Activated CD8-positive, alpha-beta memory T cell treated with anti-CD3 and anti-CD28 coated beads, Interleukin-2, amount 50 U/mL, for 24 hours (primary cell): Measurements from ENCODE around the gene COX6A1.

Experiments used
- DNase-seq: peaks from one replicate; pipeline ENCODE4 v3.0.0-alpha.2; 2020; ENCODE audit errors: extremely low read depth

Gene COX6A1

GRCh38 chr12:120437735-120438494, at the start of gene COX6A1:
Gene COX6A1, plus strand, starts transcription at chr12:120438113. Its CDS starts 14 bp downstream, at chr12:120438127.
- peak; percentile 98 for DNase-seq

GRCh38 chr12:120388691-120389481, 49.0 kb upstream of the COX6A1 start:
- DNase-seq: no peak

- no peak for DNase-seq
Observed at GRCh38 chr12:120390540-120391120, 47.3 kb upstream of the COX6A1 start.

- no peak for DNase-seq
Observed at GRCh38 chr12:120394483-120395367, 43.2 kb upstream of the COX6A1 start.

- DNase-seq: no peak
Observed at GRCh38 chr12:120397824-120398540, 39.9 kb upstream of the COX6A1 start.

GRCh38 chr12:120399531-120399930, 38.4 kb upstream of the COX6A1 start:
- DNase-seq: no peak

GRCh38 chr12:120402217-120402616, 35.7 kb upstream of the COX6A1 start:
- no peak for DNase-seq

- no peak for DNase-seq
Observed at GRCh38 chr12:120403869-120404268, 34.0 kb upstream of the COX6A1 start.

GRCh38 chr12:120404271-120404670, 33.6 kb upstream of the COX6A1 start:
- no peak for DNase-seq

- no peak for DNase-seq
Observed at GRCh38 chr12:120406069-120406468, 31.8 kb upstream of the COX6A1 start.

GRCh38 chr12:120406553-120406952, 31.4 kb upstream of the COX6A1 start:
- DNase-seq: no peak

GRCh38 chr12:120408771-120409170, 29.1 kb upstream of the COX6A1 start:
- no peak for DNase-seq

- DNase-seq: no peak
Observed at GRCh38 chr12:120412421-120412820, 25.5 kb upstream of the COX6A1 start.

GRCh38 chr12:120413901-120414695, 23.8 kb upstream of the COX6A1 start:
- no peak for DNase-seq

GRCh38 chr12:120416490-120417216, 21.3 kb upstream of the COX6A1 start:
- no peak for DNase-seq

GRCh38 chr12:120417917-120418580, 19.9 kb upstream of the COX6A1 start:
- DNase-seq: no peak

GRCh38 chr12:120421701-120422100, 16.2 kb upstream of the COX6A1 start:
- no peak for DNase-seq

GRCh38 chr12:120422892-120423456, 14.9 kb upstream of the COX6A1 start:
- DNase-seq: no peak

- no peak for DNase-seq
Observed at GRCh38 chr12:120425797-120426196, 12.1 kb upstream of the COX6A1 start.
